H1 (cell line): ENCODE data around the gene PPRC1. TPM values are rescaled to one million over a fixed set of nuclear protein-coding genes. Genes with fewer than 3 reads are reported as not detected.

Experiments used
- GABPA ChIP-seq: IDR thresholded peaks from 2 replicates; pipeline ENCODE4 v1.6.1; 2011; ENCODE audit warnings: mild to moderate bottlenecking, low read length, moderate library complexity, borderline replicate concordance; ENCODE audit not compliant: insufficient read depth
- JUN ChIP-seq: IDR thresholded peaks from 2 replicates; pipeline ENCODE4 v1.6.1; 2011; ENCODE audit warnings: low read depth, mild to moderate bottlenecking, improper control_type of control experiment, low read length
- KDM4A ChIP-seq: IDR thresholded peaks from one replicate; pipeline ENCODE4 v1.7.1; 2012; ENCODE audit warnings: low read depth, mild to moderate bottlenecking, moderate library complexity, low read length, inconsistent platforms; ENCODE audit not compliant: severe bottlenecking
- RXRA ChIP-seq: IDR thresholded peaks from 2 replicates; pipeline ENCODE4 v1.6.1; 2011; ENCODE audit warnings: low read depth, mild to moderate bottlenecking, low read length, moderate library complexity; ENCODE audit not compliant: insufficient read depth
- SIN3A ChIP-seq, 2 experiments: IDR thresholded peaks in 1 of 2; conservative IDR thresholded peaks in 1 of 2; 2 replicates each; pipeline ENCODE4 v1.6.1; 2011 to 2012; ENCODE audit warnings: low read length in 2 of 2, improper control_type of control experiment in 1 of 2, low read depth in 1 of 2, mild to moderate bottlenecking in 1 of 2
- SIRT6 ChIP-seq: IDR thresholded peaks from one replicate; pipeline ENCODE4 v1.7.1; 2012; ENCODE audit warnings: low read length, inconsistent platforms
- YY1 ChIP-seq: IDR thresholded peaks from 2 replicates; pipeline ENCODE4 v1.6.1; 2011; ENCODE audit warnings: low read depth, mild to moderate bottlenecking, low read length
- polyA plus RNA-seq, 7 experiments: library from polyadenylated mRNA; depleted of rRNA in 3 of 7; stranded (reverse) in 5 of 7; unstranded in 2 of 7; fragments of >200 nt in 5 of 7; fragments of 200-250 nt in 2 of 7; gene quantifications; 1 replicate in 5 of 7; 2 replicates in 1 of 7; 4 replicates in 1 of 7; pipeline versions ENCODE4 v1.2.1 to v1.2.3, GENCODE V29; 2011 to 2013; ENCODE audit warnings: missing spikeins in 2 of 7, mixed read lengths in 2 of 7
- total RNA-seq: library from RNA; stranded (reverse); fragmentation: NEBNext Ultra II Directional; extraction: Animal tissue kit (Norgen Biotek cat#: 25700); gene quantifications from 2 replicates; pipeline ENCODE4 v1.2.1, GENCODE V29; 2021
- TF ChIP-seq, protein P1 (sequence below): fragments of 300-600 bp; sonication (generic); IDR thresholded peaks from 2 replicates; pipeline ENCODE4 v1.7.1; 2012; ENCODE audit warnings: low read length, moderate library complexity, mild to moderate bottlenecking, inconsistent platforms; ENCODE audit not compliant: insufficient replicate concordance
- TF ChIP-seq, protein P2 (sequence below), 3 experiments: IDR thresholded peaks; 1 replicate in 2 of 3; 2 replicates in 1 of 3; pipeline versions ENCODE4 v1.5.1 to v1.6.1; 2011; ENCODE audit warnings: low read length in 3 of 3, mild to moderate bottlenecking in 3 of 3, inconsistent platforms in 2 of 3, low read depth in 1 of 3, moderate library complexity in 1 of 3; ENCODE audit not compliant: insufficient read depth in 1 of 3; ENCODE audit errors: control extremely low read depth in 1 of 3

Gene PPRC1
- total and polyA plus RNA-seq, 2 of the 8 experiments (the other 6 are each of a cell fraction or from before 2014, with no cell fraction given) = 46.5 to 88.4 TPM

DNA sequence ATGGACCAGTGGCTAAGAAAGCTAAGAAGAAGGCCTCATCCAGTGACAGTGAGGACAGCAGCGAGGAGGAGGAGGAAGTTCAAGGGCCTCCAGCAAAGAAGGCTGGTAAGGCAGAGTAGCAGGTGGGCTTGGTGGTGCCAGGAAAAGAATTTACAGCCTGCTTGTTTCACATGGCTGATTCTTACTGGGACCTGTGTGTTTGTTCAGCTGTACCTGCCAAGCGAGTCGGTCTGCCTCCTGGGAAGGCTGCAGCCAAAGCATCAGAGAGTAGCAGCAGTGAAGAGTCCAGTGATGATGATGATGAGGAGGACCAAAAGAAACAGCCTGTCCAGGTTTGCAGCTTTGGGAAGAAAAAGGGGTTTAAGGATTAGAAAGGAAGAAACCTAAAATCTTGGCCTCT lies 24.4 kb downstream of the PPRC1 start (continued):
- TF ChIP-seq, protein P1, sequence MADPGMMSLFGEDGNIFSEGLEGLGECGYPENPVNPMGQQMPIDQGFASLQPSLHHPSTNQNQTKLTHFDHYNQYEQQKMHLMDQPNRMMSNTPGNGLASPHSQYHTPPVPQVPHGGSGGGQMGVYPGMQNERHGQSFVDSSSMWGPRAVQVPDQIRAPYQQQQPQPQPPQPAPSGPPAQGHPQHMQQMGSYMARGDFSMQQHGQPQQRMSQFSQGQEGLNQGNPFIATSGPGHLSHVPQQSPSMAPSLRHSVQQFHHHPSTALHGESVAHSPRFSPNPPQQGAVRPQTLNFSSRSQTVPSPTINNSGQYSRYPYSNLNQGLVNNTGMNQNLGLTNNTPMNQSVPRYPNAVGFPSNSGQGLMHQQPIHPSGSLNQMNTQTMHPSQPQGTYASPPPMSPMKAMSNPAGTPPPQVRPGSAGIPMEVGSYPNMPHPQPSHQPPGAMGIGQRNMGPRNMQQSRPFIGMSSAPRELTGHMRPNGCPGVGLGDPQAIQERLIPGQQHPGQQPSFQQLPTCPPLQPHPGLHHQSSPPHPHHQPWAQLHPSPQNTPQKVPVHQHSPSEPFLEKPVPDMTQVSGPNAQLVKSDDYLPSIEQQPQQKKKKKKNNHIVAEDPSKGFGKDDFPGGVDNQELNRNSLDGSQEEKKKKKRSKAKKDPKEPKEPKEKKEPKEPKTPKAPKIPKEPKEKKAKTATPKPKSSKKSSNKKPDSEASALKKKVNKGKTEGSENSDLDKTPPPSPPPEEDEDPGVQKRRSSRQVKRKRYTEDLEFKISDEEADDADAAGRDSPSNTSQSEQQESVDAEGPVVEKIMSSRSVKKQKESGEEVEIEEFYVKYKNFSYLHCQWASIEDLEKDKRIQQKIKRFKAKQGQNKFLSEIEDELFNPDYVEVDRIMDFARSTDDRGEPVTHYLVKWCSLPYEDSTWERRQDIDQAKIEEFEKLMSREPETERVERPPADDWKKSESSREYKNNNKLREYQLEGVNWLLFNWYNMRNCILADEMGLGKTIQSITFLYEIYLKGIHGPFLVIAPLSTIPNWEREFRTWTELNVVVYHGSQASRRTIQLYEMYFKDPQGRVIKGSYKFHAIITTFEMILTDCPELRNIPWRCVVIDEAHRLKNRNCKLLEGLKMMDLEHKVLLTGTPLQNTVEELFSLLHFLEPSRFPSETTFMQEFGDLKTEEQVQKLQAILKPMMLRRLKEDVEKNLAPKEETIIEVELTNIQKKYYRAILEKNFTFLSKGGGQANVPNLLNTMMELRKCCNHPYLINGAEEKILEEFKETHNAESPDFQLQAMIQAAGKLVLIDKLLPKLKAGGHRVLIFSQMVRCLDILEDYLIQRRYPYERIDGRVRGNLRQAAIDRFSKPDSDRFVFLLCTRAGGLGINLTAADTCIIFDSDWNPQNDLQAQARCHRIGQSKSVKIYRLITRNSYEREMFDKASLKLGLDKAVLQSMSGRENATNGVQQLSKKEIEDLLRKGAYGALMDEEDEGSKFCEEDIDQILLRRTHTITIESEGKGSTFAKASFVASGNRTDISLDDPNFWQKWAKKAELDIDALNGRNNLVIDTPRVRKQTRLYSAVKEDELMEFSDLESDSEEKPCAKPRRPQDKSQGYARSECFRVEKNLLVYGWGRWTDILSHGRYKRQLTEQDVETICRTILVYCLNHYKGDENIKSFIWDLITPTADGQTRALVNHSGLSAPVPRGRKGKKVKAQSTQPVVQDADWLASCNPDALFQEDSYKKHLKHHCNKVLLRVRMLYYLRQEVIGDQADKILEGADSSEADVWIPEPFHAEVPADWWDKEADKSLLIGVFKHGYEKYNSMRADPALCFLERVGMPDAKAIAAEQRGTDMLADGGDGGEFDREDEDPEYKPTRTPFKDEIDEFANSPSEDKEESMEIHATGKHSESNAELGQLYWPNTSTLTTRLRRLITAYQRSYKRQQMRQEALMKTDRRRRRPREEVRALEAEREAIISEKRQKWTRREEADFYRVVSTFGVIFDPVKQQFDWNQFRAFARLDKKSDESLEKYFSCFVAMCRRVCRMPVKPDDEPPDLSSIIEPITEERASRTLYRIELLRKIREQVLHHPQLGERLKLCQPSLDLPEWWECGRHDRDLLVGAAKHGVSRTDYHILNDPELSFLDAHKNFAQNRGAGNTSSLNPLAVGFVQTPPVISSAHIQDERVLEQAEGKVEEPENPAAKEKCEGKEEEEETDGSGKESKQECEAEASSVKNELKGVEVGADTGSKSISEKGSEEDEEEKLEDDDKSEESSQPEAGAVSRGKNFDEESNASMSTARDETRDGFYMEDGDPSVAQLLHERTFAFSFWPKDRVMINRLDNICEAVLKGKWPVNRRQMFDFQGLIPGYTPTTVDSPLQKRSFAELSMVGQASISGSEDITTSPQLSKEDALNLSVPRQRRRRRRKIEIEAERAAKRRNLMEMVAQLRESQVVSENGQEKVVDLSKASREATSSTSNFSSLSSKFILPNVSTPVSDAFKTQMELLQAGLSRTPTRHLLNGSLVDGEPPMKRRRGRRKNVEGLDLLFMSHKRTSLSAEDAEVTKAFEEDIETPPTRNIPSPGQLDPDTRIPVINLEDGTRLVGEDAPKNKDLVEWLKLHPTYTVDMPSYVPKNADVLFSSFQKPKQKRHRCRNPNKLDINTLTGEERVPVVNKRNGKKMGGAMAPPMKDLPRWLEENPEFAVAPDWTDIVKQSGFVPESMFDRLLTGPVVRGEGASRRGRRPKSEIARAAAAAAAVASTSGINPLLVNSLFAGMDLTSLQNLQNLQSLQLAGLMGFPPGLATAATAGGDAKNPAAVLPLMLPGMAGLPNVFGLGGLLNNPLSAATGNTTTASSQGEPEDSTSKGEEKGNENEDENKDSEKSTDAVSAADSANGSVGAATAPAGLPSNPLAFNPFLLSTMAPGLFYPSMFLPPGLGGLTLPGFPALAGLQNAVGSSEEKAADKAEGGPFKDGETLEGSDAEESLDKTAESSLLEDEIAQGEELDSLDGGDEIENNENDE = no peak
- TF ChIP-seq SIN3A (conservative IDR thresholded peaks at IDR 0.05 in 1 of 2, IDR thresholded peaks at IDR 0.05 in 1 of 2; ENCODE audit: low read depth in 1 of 2, low read length in 2 of 2) (no peak), YY1 (no peak), SIRT6 (no peak), JUN (no peak), KDM4A (no peak), GABPA (no peak), RXRA (no peak)
- TF ChIP-seq, protein P2, sequence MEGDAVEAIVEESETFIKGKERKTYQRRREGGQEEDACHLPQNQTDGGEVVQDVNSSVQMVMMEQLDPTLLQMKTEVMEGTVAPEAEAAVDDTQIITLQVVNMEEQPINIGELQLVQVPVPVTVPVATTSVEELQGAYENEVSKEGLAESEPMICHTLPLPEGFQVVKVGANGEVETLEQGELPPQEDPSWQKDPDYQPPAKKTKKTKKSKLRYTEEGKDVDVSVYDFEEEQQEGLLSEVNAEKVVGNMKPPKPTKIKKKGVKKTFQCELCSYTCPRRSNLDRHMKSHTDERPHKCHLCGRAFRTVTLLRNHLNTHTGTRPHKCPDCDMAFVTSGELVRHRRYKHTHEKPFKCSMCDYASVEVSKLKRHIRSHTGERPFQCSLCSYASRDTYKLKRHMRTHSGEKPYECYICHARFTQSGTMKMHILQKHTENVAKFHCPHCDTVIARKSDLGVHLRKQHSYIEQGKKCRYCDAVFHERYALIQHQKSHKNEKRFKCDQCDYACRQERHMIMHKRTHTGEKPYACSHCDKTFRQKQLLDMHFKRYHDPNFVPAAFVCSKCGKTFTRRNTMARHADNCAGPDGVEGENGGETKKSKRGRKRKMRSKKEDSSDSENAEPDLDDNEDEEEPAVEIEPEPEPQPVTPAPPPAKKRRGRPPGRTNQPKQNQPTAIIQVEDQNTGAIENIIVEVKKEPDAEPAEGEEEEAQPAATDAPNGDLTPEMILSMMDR (IDR thresholded peaks at IDR 0.05; ENCODE audit: control extremely low read depth in 1 of 3, insufficient read depth in 1 of 3, low read depth in 1 of 3, low read length in 3 of 3) = no peak
